HFF-Myc (cell line): Measurements from ENCODE around the gene SLC1A5.
"Not testable (repeated sequence)": the region's sequence is repeated elsewhere in the genome, so short reads cannot be mapped to it uniquely, and the experiment has no call there.

Source experiments
- DNase-seq: peaks from one replicate; pipeline ENCODE4 v3.0.0-alpha.2; 2011; ENCODE audit warnings: low read depth; ENCODE audit errors: extremely low read depth
- H3K4me3 ChIP-seq: replicated peaks from 2 replicates; pipeline ENCODE4 v1.5.1; 2011; ENCODE audit warnings: low read depth, mild to moderate bottlenecking, control low read depth, low read length
- CTCF ChIP-seq: IDR thresholded peaks from 2 replicates; pipeline ENCODE4 v1.5.1; 2012; ENCODE audit warnings: mild to moderate bottlenecking, low read depth, low read length, control low read depth; ENCODE audit errors: missing control alignments

SLC1A5 gene

GRCh38 chr19:46824890-46825730 lies 36.7 kb upstream of the SLC1A5 start:
- no peak for DNase-seq
- H3K4me3 ChIP-seq = no peak overlapping the region
- TF ChIP-seq CTCF = no peak

DNA sequence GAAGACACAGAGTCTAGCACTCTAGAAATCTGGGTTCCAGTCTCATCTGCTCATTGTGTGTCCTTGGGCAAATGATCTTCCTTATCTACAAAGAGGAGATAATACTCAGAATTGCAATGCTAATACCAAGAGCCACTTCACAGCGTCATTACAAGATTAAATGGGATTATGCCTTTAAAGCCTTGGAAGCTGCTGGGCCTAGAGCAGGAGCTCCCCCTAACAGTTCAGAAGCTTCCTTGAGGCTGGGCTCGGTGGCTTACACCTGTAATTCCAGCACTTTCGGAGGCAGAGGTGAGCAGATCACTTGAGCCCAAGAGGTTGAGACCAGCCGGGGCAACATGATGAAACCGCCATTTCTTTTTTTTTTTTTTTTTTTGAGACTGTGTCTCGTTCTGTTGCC lies 34.7 kb upstream of the SLC1A5 start:
- no peak for TF ChIP-seq CTCF
- no peak overlapping the region for H3K4me3 ChIP-seq
- DNase-seq = no peak

DNA sequence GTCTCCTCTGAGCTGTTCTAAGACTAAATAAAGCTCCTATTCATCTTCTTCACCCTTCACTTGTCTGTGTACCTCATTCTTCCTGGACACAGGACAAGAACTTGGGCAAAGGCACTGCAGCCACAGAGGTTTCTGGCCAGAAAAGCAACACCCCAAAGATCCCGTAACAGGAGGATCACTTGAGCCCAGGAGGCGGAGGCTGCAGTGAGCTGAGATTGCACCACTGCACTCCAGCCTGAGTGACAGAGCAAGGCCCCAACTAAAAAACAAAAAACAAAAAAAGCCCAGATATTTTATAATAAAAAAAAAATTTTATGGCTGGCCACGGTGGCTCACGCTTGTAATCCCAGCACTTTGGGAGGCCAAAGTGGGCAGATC lies 34.0 kb upstream of the SLC1A5 start:
- not testable (repeated sequence) for H3K4me3 ChIP-seq, DNase-seq

DNA sequence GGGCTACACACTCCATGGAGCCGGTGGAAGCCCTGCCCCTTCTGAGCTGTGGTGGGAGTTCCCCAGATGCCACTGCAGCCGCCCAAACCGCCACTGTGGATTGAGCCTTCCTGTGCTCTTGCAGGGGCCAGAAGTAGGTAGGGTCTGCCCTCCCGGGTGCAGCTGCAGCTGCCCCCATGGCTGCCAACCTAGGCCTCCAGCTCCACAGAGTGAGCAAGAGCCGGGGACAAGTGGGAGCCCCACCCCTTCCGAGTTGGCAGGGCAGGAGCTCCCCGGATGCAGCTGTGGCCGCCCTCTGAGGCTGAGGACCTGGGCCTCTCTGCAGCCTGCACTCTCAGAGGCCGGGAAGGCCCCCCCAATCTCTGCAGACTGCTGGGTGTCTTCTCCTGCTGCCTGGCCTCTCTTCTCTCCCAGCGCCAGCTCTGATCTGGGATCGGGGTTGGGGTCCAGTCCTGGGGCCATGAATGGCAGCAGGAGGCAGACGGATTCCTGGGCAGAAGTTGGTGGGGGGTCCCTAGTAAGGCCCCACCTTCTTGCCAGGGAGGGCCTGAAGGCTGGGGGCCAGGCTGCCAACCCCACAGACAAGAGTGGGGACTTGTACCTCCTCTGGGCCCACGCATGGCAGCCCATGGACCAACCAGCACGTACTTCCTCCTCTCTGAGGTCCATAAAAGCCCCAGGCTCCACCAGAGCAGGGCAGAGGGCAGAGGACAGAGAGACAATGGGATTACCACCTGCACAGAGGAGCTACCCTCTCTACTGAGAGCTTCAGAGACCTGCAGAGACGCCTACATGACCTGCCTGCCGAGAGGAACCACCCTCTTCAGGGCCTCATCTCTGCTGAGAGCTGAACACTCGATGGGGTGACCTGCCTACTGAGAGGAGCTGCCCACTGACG lies 33.4 kb upstream of the SLC1A5 start:
- no peak for DNase-seq
- H3K4me3 ChIP-seq = no peak overlapping the region
- no peak for TF ChIP-seq CTCF

DNA sequence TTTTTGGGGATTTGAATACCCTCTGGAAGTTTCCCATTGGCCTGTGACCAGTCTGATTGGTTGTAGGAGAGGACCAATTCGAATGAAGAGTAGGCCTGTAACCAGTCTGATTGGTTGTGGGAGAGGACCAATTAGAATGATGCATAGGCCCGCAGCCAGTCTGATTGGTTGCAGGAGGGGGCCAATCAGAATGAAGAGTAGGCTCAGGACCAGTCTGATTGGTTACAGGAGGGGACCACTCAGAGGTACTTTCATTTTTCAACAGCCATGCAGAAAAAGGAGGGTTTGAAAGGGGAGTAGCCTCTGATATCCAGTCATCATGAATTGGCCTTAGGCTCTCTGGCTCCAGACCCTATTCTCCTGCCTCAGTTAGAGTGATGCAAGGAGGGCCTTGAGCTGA lies 30.4 kb upstream of the SLC1A5 start:
- DNase-seq = no peak
- no peak for TF ChIP-seq CTCF
- no peak overlapping the region for H3K4me3 ChIP-seq

DNA sequence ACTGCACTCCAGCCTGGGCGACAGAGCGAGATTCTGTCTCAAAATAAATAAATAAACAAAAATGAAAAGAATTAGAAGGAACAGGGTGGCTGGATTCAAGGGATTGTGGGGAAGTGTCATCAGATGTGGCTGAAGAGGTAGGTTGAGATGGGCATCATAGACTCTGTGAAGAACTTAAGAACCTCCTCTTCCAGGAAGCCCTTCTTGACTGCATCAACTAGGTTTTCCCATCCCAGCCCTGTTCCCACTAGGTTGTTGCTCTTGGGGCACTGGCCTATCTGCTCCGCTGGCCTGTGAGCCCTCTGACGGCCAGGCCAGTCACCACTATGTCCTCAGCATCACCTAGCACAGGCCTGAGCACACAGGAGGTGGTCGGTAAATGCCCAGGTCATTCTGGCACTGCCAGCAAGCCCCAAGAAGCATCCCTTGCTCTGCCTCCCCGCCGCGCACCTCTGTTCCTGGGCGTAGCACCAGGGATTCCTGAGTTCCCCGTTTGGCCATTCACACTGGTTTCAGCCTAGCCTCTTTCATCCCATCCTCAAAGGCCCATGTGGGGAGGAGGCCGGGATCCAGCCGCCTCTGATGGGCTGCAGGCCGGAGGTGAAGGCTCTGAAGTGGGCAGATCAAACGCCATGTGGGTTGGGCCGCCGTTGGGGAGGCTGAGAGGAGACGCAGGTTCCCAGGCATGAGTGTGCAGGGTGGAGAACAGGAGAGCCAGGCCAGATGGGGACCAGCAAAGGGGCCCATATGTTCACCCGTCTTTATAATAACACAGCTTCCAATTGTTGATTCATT lies 27.6 kb upstream of the SLC1A5 start:
- H3K4me3 ChIP-seq = no peak overlapping the region
- no peak for TF ChIP-seq CTCF
- DNase-seq = no peak
